ENCODE data around the gene AGAP3.

The AGAP3 gene

DNA sequence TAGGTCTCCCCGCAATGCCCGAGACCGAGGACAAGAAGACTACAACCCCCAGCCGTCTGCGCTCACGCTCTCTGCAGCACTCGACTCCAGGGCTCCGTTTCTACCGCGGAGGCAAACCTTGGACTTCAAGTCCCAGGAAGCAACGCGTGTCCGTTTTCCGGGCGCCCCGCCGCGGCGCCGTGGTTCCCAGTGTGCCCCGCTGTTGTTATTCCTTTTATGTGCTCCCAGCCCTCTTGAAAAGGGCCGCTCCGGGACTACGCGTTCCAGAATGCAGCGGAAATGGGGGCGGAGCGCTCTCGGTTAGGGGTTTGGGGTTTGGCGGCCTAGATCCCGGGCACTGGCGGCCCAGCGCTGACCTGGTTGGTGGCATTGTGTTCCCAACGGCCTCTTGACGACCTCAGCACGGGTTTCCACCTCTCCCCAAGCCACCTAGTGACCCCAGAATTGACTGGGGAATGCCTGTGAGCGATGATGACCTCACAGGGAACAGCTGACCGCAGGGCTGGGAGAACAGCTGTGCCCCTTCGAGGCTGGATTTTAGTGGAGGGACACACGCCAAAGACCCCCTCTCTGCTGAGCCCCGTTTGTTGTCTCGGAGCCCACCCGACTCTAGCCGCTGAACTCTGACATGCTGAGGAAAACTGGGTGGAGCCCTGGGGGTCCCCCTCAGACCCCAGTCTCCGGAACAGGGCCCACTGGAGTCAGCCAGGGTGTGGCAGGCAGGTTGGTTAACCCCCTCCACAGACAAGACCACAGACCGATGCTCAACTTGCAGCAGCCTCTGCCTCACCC lies 28.1 kb upstream of the AGAP3 start:
- WGBS, 2 donors (ENCODE audit: extremely low coverage in 2 of 2, insufficient read length in 2 of 2, insufficient replicate concordance in 1 of 2): no CpG with 5 or more reads among the region's 46 CpGs
- Histone ChIP-seq H3K9ac (ENCODE audit: low read depth, low read length, poor library complexity) (peak overlapping the region; percentile 71), H3K36me3 (replicated peaks in 1 of 2; ENCODE audit: control insufficient read depth in 2 of 2, insufficient read depth in 2 of 2, low read length in 2 of 2) (peaks cover 0 to 13% of the 10 kb centered on the region in 2 donors), H2BK5ac (ENCODE audit: low read length) (no peak overlapping the region), H3K14ac (ENCODE audit: low read length) (no peak overlapping the region), H3K18ac (ENCODE audit: low read length) (peak overlapping the region; percentile 66), H3K9me3 (replicated peaks in 1 of 2; ENCODE audit: control insufficient read depth in 2 of 2, insufficient read depth in 1 of 2, low read depth in 1 of 2, low read length in 2 of 2) (no peaks in the 10 kb centered on the region), H2AK5ac (ENCODE audit: low read depth, low read length) (no peak overlapping the region), H2AFZ (ENCODE audit: low read length) (peak overlapping the region; percentile 86), H3K4ac (ENCODE audit: low read length) (no peak overlapping the region), H4K8ac (ENCODE audit: low read depth, low read length) (no peak overlapping the region), H3K27me3 (ENCODE audit: control insufficient read depth in 3 of 3, insufficient read depth in 3 of 3, low read depth in 1 of 3, low read length in 3 of 3) (peaks cover 0 to 30% (median 0%) of the 10 kb centered on the region in 3 experiments), H3K23ac (ENCODE audit: low read depth, low read length, poor library complexity) (no peak overlapping the region), H3K4me3 (ENCODE audit: low read length in 2 of 2) (peak overlapping the region; percentile 61 to 71), H4K91ac (ENCODE audit: low read depth, low read length, poor library complexity) (no peak overlapping the region), H3K27ac (replicated peaks; ENCODE audit: low read length) (peak overlapping the region; percentile 57), H2BK120ac (ENCODE audit: low read depth, low read length) (no peak overlapping the region), H3K79me1 (ENCODE audit: low read depth, low read length) (peaks cover 2% of the 10 kb centered on the region), H3K4me1 (ENCODE audit: control insufficient read depth in 2 of 2, insufficient read depth in 1 of 2, low read depth in 1 of 2, low read length in 2 of 2) (peaks cover 25 to 35% of the 10 kb centered on the region in 2 donors), H2BK15ac (ENCODE audit: low read length) (no peak overlapping the region), H2BK12ac (ENCODE audit: low read length) (no peak overlapping the region), H3K4me2 (ENCODE audit: insufficient read depth, low read length, poor library complexity, severe bottlenecking) (peak overlapping the region; percentile 56)
- peak; percentile 99 for DNase-seq (ENCODE audit: low spot score)

GRCh38 chr7:151058781-151059366 lies 27.4 kb upstream of the AGAP3 start:
- Histone ChIP-seq H3K27me3 (ENCODE audit: control insufficient read depth in 3 of 3, insufficient read depth in 3 of 3, low read depth in 1 of 3, low read length in 3 of 3) (peaks cover 0 to 33% (median 0%) of the 10 kb centered on the region in 3 experiments), H2BK15ac (ENCODE audit: low read length) (peak overlapping the region; percentile 28), H2BK12ac (ENCODE audit: low read length) (no peak overlapping the region), H3K9me3 (replicated peaks in 1 of 2; ENCODE audit: control insufficient read depth in 2 of 2, insufficient read depth in 1 of 2, low read depth in 1 of 2, low read length in 2 of 2) (no peaks in the 10 kb centered on the region), H3K23ac (ENCODE audit: low read depth, low read length, poor library complexity) (peak overlapping the region; percentile 70), H3K4me1 (ENCODE audit: control insufficient read depth in 2 of 2, insufficient read depth in 1 of 2, low read depth in 1 of 2, low read length in 2 of 2) (peaks cover 25 to 38% of the 10 kb centered on the region in 2 donors), H3K36me3 (replicated peaks in 1 of 2; ENCODE audit: control insufficient read depth in 2 of 2, insufficient read depth in 2 of 2, low read length in 2 of 2) (peaks cover 1 to 18% of the 10 kb centered on the region in 2 donors), H4K91ac (ENCODE audit: low read depth, low read length, poor library complexity) (no peak overlapping the region), H3K4me3 (ENCODE audit: low read length in 2 of 2) (peak overlapping the region; percentile 61 to 76), H2AFZ (ENCODE audit: low read length) (peak overlapping the region; percentile 82), H4K8ac (ENCODE audit: low read depth, low read length) (no peak overlapping the region), H2AK5ac (ENCODE audit: low read depth, low read length) (peak overlapping the region; percentile 43), H3K14ac (ENCODE audit: low read length) (no peak overlapping the region), H3K18ac (ENCODE audit: low read length) (peak overlapping the region; percentile 97), H3K9ac (ENCODE audit: low read depth, low read length, poor library complexity) (peak overlapping the region; percentile 53), H3K27ac (replicated peaks; ENCODE audit: low read length) (no peak overlapping the region), H3K79me1 (ENCODE audit: low read depth, low read length) (peaks cover 4% of the 10 kb centered on the region), H2BK120ac (ENCODE audit: low read depth, low read length) (no peak overlapping the region), H3K4ac (ENCODE audit: low read length) (no peak overlapping the region), H2BK5ac (ENCODE audit: low read length) (peak overlapping the region; percentile 8), H3K4me2 (ENCODE audit: insufficient read depth, low read length, poor library complexity, severe bottlenecking) (peak overlapping the region; percentile 79)
- DNase-seq (ENCODE audit: low spot score): no peak
- no CpG with 5 or more reads among the region's 18 CpGs for WGBS, 2 donors (ENCODE audit: extremely low coverage in 2 of 2, insufficient read length in 2 of 2, insufficient replicate concordance in 1 of 2)

GRCh38 chr7:151059367-151060112 lies 26.7 kb upstream of the AGAP3 start, which contains the start of gene SLC4A2:
TSS of gene SLC4A2 (plus strand) at chr7:151059589. CDS start at chr7:151061988, 2,399 bp downstream.
- DNase-seq (ENCODE audit: low spot score): peak; percentile 67
- no peak within 1 kb of the TSS for H2BK12ac ChIP-seq (ENCODE audit: low read length)

More at GRCh38 chr7:151059367-151060112, 26.7 kb upstream of the AGAP3 start, which contains the start of gene SLC4A2:
- peak within 1 kb of the TSS; percentile 4 for H3K14ac ChIP-seq (ENCODE audit: low read length)
- H2AFZ ChIP-seq (ENCODE audit: low read length): peak within 1 kb of the TSS; percentile 82
- no peak within 1 kb of the TSS for H3K4ac ChIP-seq (ENCODE audit: low read length)
- H3K36me3 ChIP-seq (replicated peaks in 1 of 2; ENCODE audit: control insufficient read depth in 2 of 2, insufficient read depth in 2 of 2, low read length in 2 of 2): peaks cover 4 to 21% of the 10 kb centered on the region in 2 donors
- peaks cover 25 to 38% of the 10 kb centered on the region in 2 donors for H3K4me1 ChIP-seq (ENCODE audit: control insufficient read depth in 2 of 2, insufficient read depth in 1 of 2, low read depth in 1 of 2, low read length in 2 of 2)
- peak within 1 kb of the TSS; percentile 85 for H2AK5ac ChIP-seq (ENCODE audit: low read depth, low read length)
- H3K27ac ChIP-seq (replicated peaks; ENCODE audit: low read length): no peak within 1 kb of the TSS
- H3K27me3 ChIP-seq (ENCODE audit: control insufficient read depth in 3 of 3, insufficient read depth in 3 of 3, low read depth in 1 of 3, low read length in 3 of 3): peaks cover 0 to 33% (median 0%) of the 10 kb centered on the region in 3 experiments
- H3K79me1 ChIP-seq (ENCODE audit: low read depth, low read length): peaks cover 4% of the 10 kb centered on the region
- no peak within 1 kb of the TSS for H4K8ac ChIP-seq (ENCODE audit: low read depth, low read length)
- peak within 1 kb of the TSS; percentile 70 for H3K23ac ChIP-seq (ENCODE audit: low read depth, low read length, poor library complexity)
- H2BK5ac ChIP-seq (ENCODE audit: low read length): peak within 1 kb of the TSS; percentile 8
- WGBS, 2 donors (ENCODE audit: extremely low coverage in 2 of 2, insufficient read length in 2 of 2, insufficient replicate concordance in 1 of 2): no CpG with 5 or more reads among the region's 75 CpGs
- H2BK120ac ChIP-seq (ENCODE audit: low read depth, low read length): peak within 1 kb of the TSS; percentile 58
- H3K4me3 ChIP-seq (ENCODE audit: low read length in 2 of 2): peak within 1 kb of the TSS; percentile 61 to 88
- no peaks in the 10 kb centered on the region for H3K9me3 ChIP-seq (replicated peaks in 1 of 2; ENCODE audit: control insufficient read depth in 2 of 2, insufficient read depth in 1 of 2, low read depth in 1 of 2, low read length in 2 of 2)
- peak within 1 kb of the TSS; percentile 97 for H3K18ac ChIP-seq (ENCODE audit: low read length)
- H4K91ac ChIP-seq (ENCODE audit: low read depth, low read length, poor library complexity): no peak within 1 kb of the TSS
- H3K4me2 ChIP-seq (ENCODE audit: insufficient read depth, low read length, poor library complexity, severe bottlenecking): peak within 1 kb of the TSS; percentile 79
- peak within 1 kb of the TSS; percentile 94 for H2BK15ac ChIP-seq (ENCODE audit: low read length)
- H3K9ac ChIP-seq (ENCODE audit: low read depth, low read length, poor library complexity): peak within 1 kb of the TSS; percentile 87

All from neuronal stem cell (in vitro differentiated cells).